A673 (cell line): ENCODE results near the gene COL1A1.

Source experiments
- CTCF ChIP-seq: fragments of 300-800, 200-600 bp; sonication (generic); conservative IDR thresholded peaks from 2 replicates; pipeline ENCODE4 v1.5.1; 2017; ENCODE audit warnings: low read depth, mild to moderate bottlenecking, antibody characterized with exemption, low read length, moderate library complexity, mixed read lengths
- EZH2 ChIP-seq: fragments of 200-600 bp; sonication (generic); IDR thresholded peaks from 2 replicates; pipeline ENCODE4 v1.6.1; 2017; ENCODE audit warnings: borderline replicate concordance, low read depth, mild to moderate bottlenecking, mixed read lengths, antibody characterized with exemption, low read length; ENCODE audit not compliant: poor library complexity, severe bottlenecking

DNA sequence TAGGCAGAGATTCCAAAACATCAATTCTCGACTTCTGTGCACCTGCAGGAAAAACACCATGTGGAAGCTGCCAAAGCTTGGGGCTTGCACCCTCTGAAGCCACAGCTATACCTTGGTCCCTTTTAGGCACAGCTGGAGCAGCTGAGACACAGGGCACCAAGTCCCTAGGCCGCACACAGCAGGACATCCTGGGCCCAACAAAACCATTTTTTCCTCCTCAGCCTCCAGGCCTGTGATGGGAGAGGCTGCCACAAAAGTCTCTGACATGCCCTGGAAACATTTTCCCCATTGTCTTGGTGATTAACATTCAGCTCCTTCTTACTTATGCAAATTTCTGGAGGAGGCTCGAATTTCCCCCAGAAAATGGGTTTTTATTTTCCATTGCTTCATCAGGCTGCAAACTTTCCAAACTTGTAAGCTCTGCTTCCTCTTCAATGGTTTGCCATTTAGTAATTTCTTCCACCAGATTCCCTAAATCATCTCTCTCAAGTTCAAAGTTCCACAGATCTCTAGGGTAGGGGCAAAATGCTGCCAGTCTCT, 24.3 kb upstream of the COL1A1 start:
- TF ChIP-seq CTCF (no peak), EZH2 (no peak)
